HEK293 (cell line): Measurements from ENCODE around the gene FOXN1.
A peak's percentile ranks its signal among the peaks of the same experiment; 100 is the strongest.

Source experiments
- BCL11B ChIP-seq: fragments of 450-650 bp; formaldehyde crosslinking; IDR thresholded peaks from 2 replicates; pipeline ENCODE4 v1.5.1; 2016; ENCODE audit warnings: low read depth, missing biosample characterization, missing genetic modification characterization
- KLF16 ChIP-seq: fragments of 450-650 bp; formaldehyde crosslinking; IDR thresholded peaks from 2 replicates; pipeline ENCODE4 v1.5.1; 2017; ENCODE audit warnings: missing biosample characterization, missing genetic modification characterization
- KLF8 ChIP-seq: fragments of 450-650 bp; formaldehyde crosslinking; IDR thresholded peaks from 2 replicates; pipeline ENCODE4 v1.5.1; 2016; ENCODE audit warnings: missing biosample characterization, missing genetic modification characterization
- KLF9 ChIP-seq: fragments of 450-650 bp; formaldehyde crosslinking; IDR thresholded peaks from 2 replicates; pipeline ENCODE4 v1.5.1; 2016; ENCODE audit warnings: missing biosample characterization, missing genetic modification characterization, low read depth
- PRDM2 ChIP-seq: fragments of 450-650 bp; formaldehyde crosslinking; IDR thresholded peaks from 2 replicates; pipeline ENCODE4 v1.5.1; 2016; ENCODE audit warnings: missing biosample characterization, missing genetic modification characterization, borderline replicate concordance
- SETDB1 ChIP-seq: IDR thresholded peaks from one replicate; pipeline ENCODE4 v1.6.1; 2017; ENCODE audit warnings: mild to moderate bottlenecking, low read length, moderate library complexity, mixed read lengths; ENCODE audit not compliant: insufficient read length
- SP3 ChIP-seq: fragments of 450-650 bp; formaldehyde crosslinking; IDR thresholded peaks from 2 replicates; pipeline ENCODE4 v1.5.1; 2016; ENCODE audit warnings: missing biosample characterization, missing genetic modification characterization
- ZBTB1 ChIP-seq: fragments of 450-650 bp; formaldehyde crosslinking; IDR thresholded peaks from 2 replicates; pipeline ENCODE4 v1.5.1; 2016; ENCODE audit warnings: missing biosample characterization, missing genetic modification characterization
- ZBTB6 ChIP-seq: fragments of 450-650 bp; formaldehyde crosslinking; IDR thresholded peaks from 2 replicates; pipeline ENCODE4 v1.5.1; 2017; ENCODE audit warnings: missing biosample characterization, missing genetic modification characterization
- ZNF175 ChIP-seq: fragments of 450-650 bp; formaldehyde crosslinking; IDR thresholded peaks from 2 replicates; pipeline ENCODE4 v1.5.1; 2016; ENCODE audit warnings: missing biosample characterization, missing genetic modification characterization
- ZNF184 ChIP-seq: fragments of 450-650 bp; IDR thresholded peaks from 2 replicates; pipeline ENCODE4 v1.5.1; 2018; ENCODE audit warnings: missing biosample characterization, mild to moderate bottlenecking, missing genetic modification characterization
- ZNF19 ChIP-seq: fragments of 450-650 bp; formaldehyde crosslinking; IDR thresholded peaks from 2 replicates; pipeline ENCODE4; 2016; ENCODE audit warnings: missing biosample characterization, missing genetic modification characterization, low read depth
- ZNF274 ChIP-seq, 2 experiments: fragments of 200-500 bp in 1 of 2; fragments of 450-650 bp in 1 of 2; sonication (Bioruptor generic) in 1 of 2; formaldehyde crosslinking in 1 of 2; IDR thresholded peaks; 2 replicates each; pipeline versions ENCODE4 v1.5.1 to v1.6.1; 2014 to 2016; ENCODE audit warnings: borderline replicate concordance in 1 of 2, inconsistent platforms in 1 of 2, low read length in 1 of 2, missing biosample characterization in 1 of 2, missing genetic modification characterization in 1 of 2
- ZNF292 ChIP-seq: fragments of 450-650 bp; formaldehyde crosslinking; IDR thresholded peaks from 2 replicates; pipeline ENCODE4 v1.5.1; 2016; ENCODE audit warnings: low read depth, missing biosample characterization, missing genetic modification characterization, borderline replicate concordance
- ZNF423 ChIP-seq: fragments of 450-650 bp; formaldehyde crosslinking; IDR thresholded peaks from 2 replicates; pipeline ENCODE4 v1.5.1; 2016; ENCODE audit warnings: missing biosample characterization, missing genetic modification characterization
- ZNF426 ChIP-seq: fragments of 450-650 bp; formaldehyde crosslinking; IDR thresholded peaks from 2 replicates; pipeline ENCODE4 v1.5.1; 2017; ENCODE audit warnings: missing biosample characterization, missing genetic modification characterization, mild to moderate bottlenecking, inconsistent platforms, moderate library complexity
- ZNF548 ChIP-seq: fragments of 450-650 bp; formaldehyde crosslinking; IDR thresholded peaks from 2 replicates; pipeline ENCODE4 v1.5.1; 2016; ENCODE audit warnings: missing biosample characterization, missing genetic modification characterization
- ZNF549 ChIP-seq: fragments of 450-650 bp; IDR thresholded peaks from 2 replicates; pipeline ENCODE4 v1.5.1; 2018; ENCODE audit warnings: missing biosample characterization, missing genetic modification characterization, mild to moderate bottlenecking, inconsistent platforms, moderate library complexity
- ZNF555 ChIP-seq: fragments of 450-650 bp; formaldehyde crosslinking; conservative IDR thresholded peaks from 2 replicates; pipeline ENCODE4 v1.5.1; 2017; ENCODE audit warnings: missing biosample characterization, mild to moderate bottlenecking, missing genetic modification characterization, inconsistent platforms
- ZNF558 ChIP-seq: fragments of 450-650 bp; formaldehyde crosslinking; IDR thresholded peaks from 2 replicates; pipeline ENCODE4 v1.5.1; 2016; ENCODE audit warnings: missing biosample characterization, missing genetic modification characterization
- ZNF560 ChIP-seq: fragments of 450-650 bp; formaldehyde crosslinking; IDR thresholded peaks from 2 replicates; pipeline ENCODE4 v1.5.1; 2017; ENCODE audit warnings: missing biosample characterization, missing genetic modification characterization, borderline replicate concordance
- ZNF621 ChIP-seq: fragments of 450-650 bp; formaldehyde crosslinking; IDR thresholded peaks from 2 replicates; pipeline ENCODE4 v1.5.1; 2017; ENCODE audit warnings: missing biosample characterization, missing genetic modification characterization
- TF ChIP-seq, protein P1 (sequence below): fragments of 450-650 bp; formaldehyde crosslinking; IDR thresholded peaks from 2 replicates; pipeline ENCODE4 v1.5.1; 2016; ENCODE audit warnings: missing biosample characterization, missing genetic modification characterization
- TF ChIP-seq, protein P2 (sequence below): fragments of 450-650 bp; formaldehyde crosslinking; IDR thresholded peaks from 2 replicates; pipeline ENCODE4 v1.5.1; 2016; ENCODE audit warnings: missing biosample characterization, missing genetic modification characterization
- TF ChIP-seq, protein P3 (sequence below): fragments of 450-650 bp; formaldehyde crosslinking; IDR thresholded peaks from 2 replicates; pipeline ENCODE4; 2016; ENCODE audit warnings: missing biosample characterization, missing genetic modification characterization
- TF ChIP-seq, protein P4 (sequence below): fragments of 450-650 bp; formaldehyde crosslinking; IDR thresholded peaks from 2 replicates; pipeline ENCODE4 v1.5.1; 2017; ENCODE audit warnings: missing biosample characterization, missing genetic modification characterization

The FOXN1 gene

DNA sequence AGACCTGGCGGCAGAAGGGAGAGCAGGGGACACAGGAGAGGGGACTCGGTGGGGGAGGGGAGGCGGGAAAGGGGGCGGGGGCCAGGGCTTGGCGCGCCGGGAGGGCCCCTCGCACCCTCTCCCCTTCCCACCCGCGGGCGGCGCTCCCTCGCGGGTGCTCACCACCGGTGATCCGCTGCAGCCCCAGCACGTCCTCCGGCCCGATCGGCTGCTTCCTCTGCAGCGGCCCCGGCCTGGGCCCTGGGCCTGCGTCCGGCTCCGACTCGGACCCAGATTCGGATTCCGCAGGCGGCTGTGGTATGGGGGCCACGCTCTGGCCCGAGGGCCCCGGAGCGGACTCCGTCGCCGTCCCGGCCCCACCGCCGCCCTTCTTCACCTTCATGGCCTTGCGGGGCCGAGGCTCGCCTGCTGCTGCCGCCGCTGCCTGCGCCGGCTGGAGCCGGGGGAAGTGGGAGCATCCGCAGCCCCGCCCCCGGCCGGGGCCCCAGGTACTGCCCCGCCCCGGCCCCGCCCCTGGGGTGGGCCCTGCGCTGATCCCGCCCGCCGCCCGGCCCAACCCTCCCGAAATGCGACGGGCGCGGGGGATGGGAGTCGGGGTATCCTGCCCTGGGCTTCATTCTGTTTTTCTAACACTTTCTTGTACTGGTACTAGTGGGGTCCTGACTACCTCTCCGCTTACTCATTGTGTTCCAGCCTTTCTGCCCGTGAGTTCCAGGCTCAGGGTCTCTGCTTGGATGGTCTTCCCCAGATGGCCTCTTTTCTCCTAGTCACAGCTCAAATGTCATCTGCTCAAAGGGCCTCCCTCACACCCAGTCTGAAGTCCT lies 46.2 kb downstream of the FOXN1 start, which contains the start of gene UNC119 (continued):
- no peak for TF ChIP-seq PRDM2 (tag by site-specific recombination)
- TF ChIP-seq ZNF549 (tag by site-specific recombination) = no peak
- TF ChIP-seq ZNF558 = no peak
- TF ChIP-seq ZNF548 (tag by site-specific recombination) = no peak
- TF ChIP-seq ZNF560 (tag by site-specific recombination) = no peak
- TF ChIP-seq ZBTB1 (tag by site-specific recombination) = no peak
- TF ChIP-seq BCL11B (tag by site-specific recombination) = no peak
- TF ChIP-seq ZNF555 = no peak
- TF ChIP-seq ZBTB6 = 0 out of 2 replicates have a peak, but pooled peaks have one; percentile 24
- TF ChIP-seq ZNF175 (tag by site-specific recombination) = no peak
- TF ChIP-seq ZNF19 = no peak
- peak; percentile 64 for TF ChIP-seq ZNF423 (tag by site-specific recombination)
- TF ChIP-seq SETDB1 = no peak
- no peak for TF ChIP-seq ZNF621 (tag by site-specific recombination)
- TF ChIP-seq KLF16 (tag by site-specific recombination) = no peak
- TF ChIP-seq, protein P1, sequence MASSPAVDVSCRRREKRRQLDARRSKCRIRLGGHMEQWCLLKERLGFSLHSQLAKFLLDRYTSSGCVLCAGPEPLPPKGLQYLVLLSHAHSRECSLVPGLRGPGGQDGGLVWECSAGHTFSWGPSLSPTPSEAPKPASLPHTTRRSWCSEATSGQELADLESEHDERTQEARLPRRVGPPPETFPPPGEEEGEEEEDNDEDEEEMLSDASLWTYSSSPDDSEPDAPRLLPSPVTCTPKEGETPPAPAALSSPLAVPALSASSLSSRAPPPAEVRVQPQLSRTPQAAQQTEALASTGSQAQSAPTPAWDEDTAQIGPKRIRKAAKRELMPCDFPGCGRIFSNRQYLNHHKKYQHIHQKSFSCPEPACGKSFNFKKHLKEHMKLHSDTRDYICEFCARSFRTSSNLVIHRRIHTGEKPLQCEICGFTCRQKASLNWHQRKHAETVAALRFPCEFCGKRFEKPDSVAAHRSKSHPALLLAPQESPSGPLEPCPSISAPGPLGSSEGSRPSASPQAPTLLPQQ (tag by site-specific recombination) = peak; percentile 80
- TF ChIP-seq, protein P2, sequence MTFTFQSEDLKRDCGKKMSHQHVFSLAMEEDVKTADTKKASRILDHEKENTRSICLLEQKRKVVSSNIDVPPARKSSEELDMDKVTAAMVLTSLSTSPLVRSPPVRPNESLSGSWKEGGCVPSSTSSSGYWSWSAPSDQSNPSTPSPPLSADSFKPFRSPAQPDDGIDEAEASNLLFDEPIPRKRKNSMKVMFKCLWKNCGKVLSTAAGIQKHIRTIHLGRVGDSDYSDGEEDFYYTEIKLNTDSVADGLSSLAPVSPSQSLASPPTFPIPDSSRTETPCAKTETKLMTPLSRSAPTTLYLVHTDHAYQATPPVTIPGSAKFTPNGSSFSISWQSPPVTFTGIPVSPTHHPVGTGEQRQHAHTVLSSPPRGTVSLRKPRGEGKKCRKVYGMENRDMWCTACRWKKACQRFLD = no peak
- TF ChIP-seq ZNF184 (tag by site-specific recombination) = no peak
- TF ChIP-seq ZNF274 (IDR thresholded peaks at IDR 0.05; ENCODE audit: low read length) = no peak
- TF ChIP-seq ZNF274 (tag by site-specific recombination; IDR thresholded peaks at IDR 0.05; ENCODE audit: borderline replicate concordance) = no peak
- no peak for TF ChIP-seq ZNF292 (tag by site-specific recombination)
- TF ChIP-seq ZNF426 (tag by site-specific recombination) = no peak
- peak; percentile 79 for TF ChIP-seq KLF8
- peak; percentile 54; the same call in 1 of the 2 replicates for TF ChIP-seq KLF9 (tag by site-specific recombination)
- TF ChIP-seq, protein P3, sequence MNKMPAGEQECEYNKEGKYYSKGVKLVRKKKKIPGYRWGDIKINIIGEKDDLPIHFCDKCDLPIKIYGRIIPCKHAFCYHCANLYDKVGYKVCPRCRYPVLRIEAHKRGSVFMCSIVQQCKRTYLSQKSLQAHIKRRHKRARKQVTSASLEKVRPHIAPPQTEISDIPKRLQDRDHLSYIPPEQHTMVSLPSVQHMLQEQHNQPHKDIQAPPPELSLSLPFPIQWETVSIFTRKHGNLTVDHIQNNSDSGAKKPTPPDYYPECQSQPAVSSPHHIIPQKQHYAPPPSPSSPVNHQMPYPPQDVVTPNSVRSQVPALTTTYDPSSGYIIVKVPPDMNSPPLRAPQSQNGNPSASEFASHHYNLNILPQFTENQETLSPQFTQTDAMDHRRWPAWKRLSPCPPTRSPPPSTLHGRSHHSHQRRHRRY (tag by site-specific recombination) = no peak
- TF ChIP-seq SP3 (tag by site-specific recombination) = peak; percentile 84
- TF ChIP-seq, protein P4, sequence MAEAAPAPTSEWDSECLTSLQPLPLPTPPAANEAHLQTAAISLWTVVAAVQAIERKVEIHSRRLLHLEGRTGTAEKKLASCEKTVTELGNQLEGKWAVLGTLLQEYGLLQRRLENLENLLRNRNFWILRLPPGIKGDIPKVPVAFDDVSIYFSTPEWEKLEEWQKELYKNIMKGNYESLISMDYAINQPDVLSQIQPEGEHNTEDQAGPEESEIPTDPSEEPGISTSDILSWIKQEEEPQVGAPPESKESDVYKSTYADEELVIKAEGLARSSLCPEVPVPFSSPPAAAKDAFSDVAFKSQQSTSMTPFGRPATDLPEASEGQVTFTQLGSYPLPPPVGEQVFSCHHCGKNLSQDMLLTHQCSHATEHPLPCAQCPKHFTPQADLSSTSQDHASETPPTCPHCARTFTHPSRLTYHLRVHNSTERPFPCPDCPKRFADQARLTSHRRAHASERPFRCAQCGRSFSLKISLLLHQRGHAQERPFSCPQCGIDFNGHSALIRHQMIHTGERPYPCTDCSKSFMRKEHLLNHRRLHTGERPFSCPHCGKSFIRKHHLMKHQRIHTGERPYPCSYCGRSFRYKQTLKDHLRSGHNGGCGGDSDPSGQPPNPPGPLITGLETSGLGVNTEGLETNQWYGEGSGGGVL (tag by site-specific recombination) = peak; percentile 32
